ENCODE results near the gene RNF38.

The RNF38 gene

DNA sequence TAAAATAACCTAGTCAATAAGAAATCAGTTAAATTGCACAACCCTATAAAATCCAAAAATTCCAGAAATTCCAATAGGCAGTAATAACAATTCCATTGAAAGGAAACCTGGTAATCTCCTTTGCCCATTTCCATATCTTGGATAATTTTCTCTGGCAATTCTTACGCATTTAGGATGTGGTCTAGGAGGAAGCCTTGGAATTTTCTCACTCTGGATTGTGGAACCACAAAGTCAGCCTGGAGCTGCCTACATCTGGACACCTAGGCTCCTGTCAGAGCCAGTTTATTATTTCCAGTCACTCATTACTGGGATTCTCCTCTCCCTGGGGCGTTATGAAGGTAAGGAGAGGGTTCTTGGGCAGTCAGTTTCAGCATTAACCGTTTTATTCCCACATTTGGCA lies 101.5 kb downstream of the RNF38 start:
- TF ChIP-seq POLR2AphosphoS5 (IDR thresholded peaks at IDR 0.05; ENCODE audit: low read depth, low read length): no peak
- no peak for TF ChIP-seq FOXP2 (optimal IDR thresholded peaks at IDR 0.05; ENCODE audit: borderline replicate concordance, extremely low read depth, extremely low read length, insufficient read depth)
- TF ChIP-seq SIN3A (IDR thresholded peaks at IDR 0.05; ENCODE audit: borderline replicate concordance, insufficient read depth, low read length): no peak
- TF ChIP-seq TAF1 (IDR thresholded peaks at IDR 0.05; ENCODE audit: borderline replicate concordance, insufficient read depth, low read length): no peak
- TF ChIP-seq, protein P1, sequence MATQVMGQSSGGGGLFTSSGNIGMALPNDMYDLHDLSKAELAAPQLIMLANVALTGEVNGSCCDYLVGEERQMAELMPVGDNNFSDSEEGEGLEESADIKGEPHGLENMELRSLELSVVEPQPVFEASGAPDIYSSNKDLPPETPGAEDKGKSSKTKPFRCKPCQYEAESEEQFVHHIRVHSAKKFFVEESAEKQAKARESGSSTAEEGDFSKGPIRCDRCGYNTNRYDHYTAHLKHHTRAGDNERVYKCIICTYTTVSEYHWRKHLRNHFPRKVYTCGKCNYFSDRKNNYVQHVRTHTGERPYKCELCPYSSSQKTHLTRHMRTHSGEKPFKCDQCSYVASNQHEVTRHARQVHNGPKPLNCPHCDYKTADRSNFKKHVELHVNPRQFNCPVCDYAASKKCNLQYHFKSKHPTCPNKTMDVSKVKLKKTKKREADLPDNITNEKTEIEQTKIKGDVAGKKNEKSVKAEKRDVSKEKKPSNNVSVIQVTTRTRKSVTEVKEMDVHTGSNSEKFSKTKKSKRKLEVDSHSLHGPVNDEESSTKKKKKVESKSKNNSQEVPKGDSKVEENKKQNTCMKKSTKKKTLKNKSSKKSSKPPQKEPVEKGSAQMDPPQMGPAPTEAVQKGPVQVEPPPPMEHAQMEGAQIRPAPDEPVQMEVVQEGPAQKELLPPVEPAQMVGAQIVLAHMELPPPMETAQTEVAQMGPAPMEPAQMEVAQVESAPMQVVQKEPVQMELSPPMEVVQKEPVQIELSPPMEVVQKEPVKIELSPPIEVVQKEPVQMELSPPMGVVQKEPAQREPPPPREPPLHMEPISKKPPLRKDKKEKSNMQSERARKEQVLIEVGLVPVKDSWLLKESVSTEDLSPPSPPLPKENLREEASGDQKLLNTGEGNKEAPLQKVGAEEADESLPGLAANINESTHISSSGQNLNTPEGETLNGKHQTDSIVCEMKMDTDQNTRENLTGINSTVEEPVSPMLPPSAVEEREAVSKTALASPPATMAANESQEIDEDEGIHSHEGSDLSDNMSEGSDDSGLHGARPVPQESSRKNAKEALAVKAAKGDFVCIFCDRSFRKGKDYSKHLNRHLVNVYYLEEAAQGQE (IDR thresholded peaks at IDR 0.05; ENCODE audit: insufficient read depth in 1 of 2, low read depth in 2 of 2, low read length in 2 of 2): no peak

DNA sequence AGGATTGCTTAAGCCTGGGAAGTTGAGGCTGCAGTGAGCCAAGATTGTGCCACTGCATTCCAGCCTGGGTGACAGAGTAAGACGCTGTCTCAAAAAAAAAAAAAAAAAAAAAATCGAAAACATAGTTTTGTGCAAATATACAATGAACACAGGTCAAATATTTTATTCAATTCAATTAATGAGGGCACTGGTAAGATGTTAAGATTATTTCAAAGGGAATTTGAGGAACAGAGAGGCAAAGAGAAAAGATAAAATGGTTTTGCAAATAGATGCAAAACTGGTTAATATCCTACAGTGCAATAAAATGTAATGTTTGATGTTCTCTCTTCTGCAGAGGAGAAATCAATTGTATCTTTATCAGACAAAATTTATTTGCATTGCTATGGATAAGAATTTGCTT lies 102.3 kb downstream of the RNF38 start:
- TF ChIP-seq TAF1 (IDR thresholded peaks at IDR 0.05; ENCODE audit: borderline replicate concordance, insufficient read depth, low read length): no peak
- TF ChIP-seq, protein P1 (IDR thresholded peaks at IDR 0.05; ENCODE audit: insufficient read depth in 1 of 2, low read depth in 2 of 2, low read length in 2 of 2): no peak

DNA sequence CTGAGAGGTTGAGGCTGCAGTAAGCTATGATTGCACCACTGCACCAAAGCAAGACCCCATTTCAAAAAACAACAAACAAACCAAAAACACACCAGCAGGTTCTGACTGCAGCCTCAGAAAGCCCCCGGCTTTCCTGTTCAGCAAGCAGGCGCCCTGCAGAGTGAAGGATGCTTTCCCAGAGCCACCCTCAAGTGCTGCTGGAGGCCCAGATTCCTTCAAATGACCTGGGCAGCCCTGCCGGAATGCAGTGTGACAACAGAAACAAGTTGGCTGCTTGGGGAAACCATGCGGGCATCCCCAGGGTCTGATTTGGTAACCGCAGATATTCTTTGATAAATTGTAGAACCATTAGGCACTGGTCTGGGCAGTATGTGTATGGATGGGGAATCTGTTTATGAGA lies 106.2 kb downstream of the RNF38 start:
- TF ChIP-seq POLR2AphosphoS5 (IDR thresholded peaks at IDR 0.05; ENCODE audit: low read depth, low read length) (no peak), FOXP2 (optimal IDR thresholded peaks at IDR 0.05; ENCODE audit: borderline replicate concordance, extremely low read depth, extremely low read length, insufficient read depth) (no peak), SIN3A (IDR thresholded peaks at IDR 0.05; ENCODE audit: borderline replicate concordance, insufficient read depth, low read length) (no peak), TAF1 (IDR thresholded peaks at IDR 0.05; ENCODE audit: borderline replicate concordance, insufficient read depth, low read length) (no peak)
- TF ChIP-seq, protein P1 (IDR thresholded peaks at IDR 0.05; ENCODE audit: insufficient read depth in 1 of 2, low read depth in 2 of 2, low read length in 2 of 2): no peak

DNA sequence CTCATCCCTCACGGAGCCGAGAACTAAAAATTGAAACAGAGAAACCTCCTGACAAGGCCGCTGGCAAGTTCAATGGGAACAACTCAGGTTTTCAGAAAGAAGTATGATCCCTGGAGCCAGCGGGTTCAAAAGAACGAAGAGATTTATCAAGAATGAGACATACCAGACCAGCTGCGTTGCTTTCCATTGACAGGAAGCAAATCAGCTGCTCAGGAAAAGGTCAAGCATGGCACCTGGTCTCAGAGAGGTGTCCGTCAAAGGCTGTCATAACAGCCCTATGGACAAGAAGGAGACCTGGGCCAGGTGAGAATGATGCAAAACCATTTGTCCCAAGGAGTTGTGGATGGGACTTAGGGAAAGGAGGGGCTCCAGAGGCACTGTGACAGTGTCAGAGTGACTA lies 106.9 kb downstream of the RNF38 start:
- TF ChIP-seq, protein P1 (IDR thresholded peaks at IDR 0.05; ENCODE audit: insufficient read depth in 1 of 2, low read depth in 2 of 2, low read length in 2 of 2): no peak
- TF ChIP-seq TAF1 (IDR thresholded peaks at IDR 0.05; ENCODE audit: borderline replicate concordance, insufficient read depth, low read length) (no peak), SIN3A (IDR thresholded peaks at IDR 0.05; ENCODE audit: borderline replicate concordance, insufficient read depth, low read length) (no peak), FOXP2 (optimal IDR thresholded peaks at IDR 0.05; ENCODE audit: borderline replicate concordance, extremely low read depth, extremely low read length, insufficient read depth) (no peak), POLR2AphosphoS5 (IDR thresholded peaks at IDR 0.05; ENCODE audit: low read depth, low read length) (no peak)

DNA sequence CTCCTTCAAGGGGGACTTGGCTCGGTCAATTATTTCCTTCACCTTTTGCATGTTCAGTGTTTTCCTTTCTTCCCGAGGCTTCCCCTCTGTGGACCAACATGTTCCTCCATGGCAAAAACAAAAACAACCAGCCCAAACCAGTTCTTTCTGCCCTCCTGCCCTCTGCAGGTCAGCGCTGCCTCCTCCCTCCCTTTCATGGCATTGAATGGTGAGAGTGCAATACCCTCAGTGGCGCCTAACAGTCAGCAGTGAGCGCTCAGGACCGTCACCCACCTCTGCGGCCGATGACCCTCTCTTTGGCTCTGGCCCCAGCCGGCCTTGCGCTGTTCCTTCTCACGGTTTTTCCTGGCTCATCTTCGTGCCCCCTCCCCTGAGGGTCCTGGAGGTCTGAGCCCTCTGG lies 107.4 kb downstream of the RNF38 start:
- TF ChIP-seq TAF1 (IDR thresholded peaks at IDR 0.05; ENCODE audit: borderline replicate concordance, insufficient read depth, low read length) (no peak), SIN3A (IDR thresholded peaks at IDR 0.05; ENCODE audit: borderline replicate concordance, insufficient read depth, low read length) (no peak), FOXP2 (optimal IDR thresholded peaks at IDR 0.05; ENCODE audit: borderline replicate concordance, extremely low read depth, extremely low read length, insufficient read depth) (no peak), POLR2AphosphoS5 (IDR thresholded peaks at IDR 0.05; ENCODE audit: low read depth, low read length) (no peak)
- TF ChIP-seq, protein P1 (IDR thresholded peaks at IDR 0.05; ENCODE audit: insufficient read depth in 1 of 2, low read depth in 2 of 2, low read length in 2 of 2): no peak

All from PFSK-1 (cell line).